ENCODE results near the gene ACACB.

GRCh38 chr12:109134186-109134917 is 18.0 kb downstream of the ACACB start:
- peak in 2 of 3 experiments; percentile 12 to 32 for TF ChIP-seq CTCF (IDR thresholded peaks at IDR 0.05)
- TF ChIP-seq POLR2A (IDR thresholded peaks at IDR 0.05), result no peak
- TF ChIP-seq POLR2AphosphoS5 (IDR thresholded peaks at IDR 0.05; ENCODE audit: insufficient read depth in 1 of 2, low read depth in 1 of 2), result peak; percentile 28 to 56

Measured in vagina (tissue), 2 donors.